OCI-LY3 (cell line): Measurements from ENCODE around the gene ZFYVE28.

Experiments
- H2AFZ ChIP-seq: fragments of 200-600, 300-600 bp; shearing (Covaris generic); 2 replicates; pipeline ENCODE4 v1.6.0; 2014; ENCODE audit warnings: antibody characterized with exemption, low read depth, low read length
- H3K27ac ChIP-seq: fragments of 200-600, 300-600 bp; sonication (generic); 2 replicates; pipeline ENCODE4 v1.5.1; 2014; ENCODE audit warnings: mild to moderate bottlenecking, low read length, moderate library complexity, mixed read lengths
- H3K27me3 ChIP-seq: fragments of 200-600, 300-600 bp; sonication (generic); 2 replicates; pipeline ENCODE4 v1.6.1; 2014; ENCODE audit warnings: low read depth, low read length, mixed read lengths
- H3K36me3 ChIP-seq: fragments of 200-600, 300-600 bp; sonication (generic); replicated peaks from 2 replicates; pipeline ENCODE3; 2014; ENCODE audit warnings: low read depth, low read length, mixed read lengths
- H3K4me1 ChIP-seq: fragments of 300-600, 200-600 bp; sonication (generic); 2 replicates; pipeline ENCODE4 v1.6.1; 2014; ENCODE audit warnings: low read length, mixed read lengths
- H3K4me2 ChIP-seq: fragments of 200-600, 300-600 bp; sonication (generic); 2 replicates; pipeline ENCODE4 v1.6.1; 2014; ENCODE audit warnings: low read length, mixed read lengths
- H3K4me3 ChIP-seq: fragments of 300-600, 200-600 bp; sonication (generic); 2 replicates; pipeline ENCODE4 v1.5.1; 2014; ENCODE audit warnings: antibody characterized with exemption, mild to moderate bottlenecking, low read length, moderate library complexity
- H3K79me2 ChIP-seq: fragments of 300-600, 200-600 bp; shearing (Covaris generic); 2 replicates; pipeline ENCODE4 v1.6.1; 2014; ENCODE audit warnings: mild to moderate bottlenecking, low read length, mixed read lengths
- H3K9ac ChIP-seq: fragments of 300-600, 200-600 bp; shearing (Covaris generic); 2 replicates; pipeline ENCODE4 v1.6.0; 2014; ENCODE audit warnings: mild to moderate bottlenecking, low read length, moderate library complexity
- H3K9me3 ChIP-seq: fragments of 200-600, 300-600 bp; shearing (Covaris generic); 2 replicates; pipeline ENCODE4 v1.6.1; 2014; ENCODE audit warnings: low read length, mixed read lengths; ENCODE audit not compliant: insufficient read depth
- H4K20me1 ChIP-seq: fragments of 200-600, 300-600 bp; sonication (generic); 2 replicates; pipeline ENCODE4 v1.6.1; 2016; ENCODE audit warnings: low read length, mixed read lengths; ENCODE audit not compliant: insufficient read depth
- CTCF ChIP-seq: fragments of 200-600, 300-600 bp; sonication (generic); IDR thresholded peaks from 2 replicates; pipeline ENCODE4 v1.5.1; 2014; ENCODE audit warnings: antibody characterized with exemption, low read length, low read depth
- EZH2phosphoT487 ChIP-seq: fragments of 200-600 bp; shearing (Covaris generic); IDR thresholded peaks from 2 replicates; pipeline ENCODE4 v1.6.1; 2018; ENCODE audit warnings: antibody characterized with exemption, mixed run types, low read depth

Gene ZFYVE28

DNA sequence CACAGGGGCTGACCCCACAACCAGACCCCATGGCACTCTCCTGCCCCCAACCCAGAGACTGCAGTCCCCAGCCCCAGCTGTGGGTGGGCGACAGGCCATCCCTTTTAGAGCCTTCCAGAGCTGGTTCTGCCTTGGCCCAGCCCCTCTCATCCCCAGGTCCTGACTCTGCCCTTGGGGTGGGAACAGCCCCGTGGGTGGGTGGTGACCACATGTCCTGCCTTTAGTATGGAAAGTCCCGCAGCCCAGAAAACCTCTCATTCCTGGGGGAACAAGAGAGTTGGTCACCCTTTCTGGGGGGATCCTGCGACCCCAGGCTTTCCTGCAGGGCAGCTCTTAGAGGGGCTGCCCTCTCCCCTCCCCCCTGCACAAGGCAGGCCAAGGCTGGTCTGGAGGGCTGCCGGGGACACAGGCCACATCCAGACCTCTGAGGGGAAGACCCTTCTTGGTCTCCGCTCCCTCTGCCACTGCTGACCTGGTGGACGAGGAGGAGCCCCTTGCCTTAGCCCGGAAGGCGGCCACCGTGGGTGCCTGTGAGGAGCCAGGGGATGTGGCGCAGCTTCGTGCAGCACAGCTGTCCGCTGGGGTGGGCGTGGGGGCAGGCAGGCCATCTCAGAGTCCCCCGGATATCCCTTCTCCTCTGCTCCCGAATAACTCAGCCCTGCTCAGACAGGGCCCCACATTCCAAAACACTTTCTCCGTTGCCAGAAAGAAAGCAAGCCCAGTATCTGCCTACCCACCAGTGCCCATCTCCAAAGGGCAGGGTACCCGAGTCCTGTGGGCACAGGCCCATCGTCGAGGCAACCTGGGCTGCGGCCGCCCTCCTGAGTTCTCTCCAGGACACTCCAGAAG, 149.9 kb downstream of the ZFYVE28 start:
- Histone ChIP-seq H3K4me2 (no peak overlapping the region), H3K4me1 (no peaks in the 10 kb centered on the region), H3K27ac (no peak overlapping the region), H4K20me1 (no peaks in the 10 kb centered on the region), H3K79me2 (no peaks in the 10 kb centered on the region), H3K9ac (no peak overlapping the region), H3K4me3 (no peak overlapping the region), H2AFZ (no peak overlapping the region), H3K36me3 (no peaks in the 10 kb centered on the region), H3K9me3 (no peaks in the 10 kb centered on the region), H3K27me3 (no peaks in the 10 kb centered on the region)
- TF ChIP-seq CTCF (no peak), EZH2phosphoT487 (no peak)

DNA sequence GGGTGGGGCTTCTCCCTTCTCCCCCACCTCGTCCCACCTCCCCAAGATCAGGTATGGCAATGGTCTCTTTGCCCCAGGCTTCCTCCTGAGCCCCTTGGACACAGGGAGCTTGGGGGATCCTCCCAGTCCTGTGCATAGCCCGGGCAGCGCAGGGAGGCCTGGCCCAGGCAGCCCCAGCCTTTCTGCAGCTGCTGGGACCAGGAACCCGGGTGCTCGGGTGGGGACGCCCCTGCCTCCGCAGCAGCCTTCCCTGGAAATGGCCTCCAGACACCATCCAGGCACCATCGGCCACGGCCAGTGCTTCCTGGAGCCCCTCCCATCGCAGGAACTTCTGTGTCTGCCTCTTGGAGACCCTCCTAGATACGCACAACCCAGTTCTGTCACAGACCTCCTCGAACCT, 150.6 kb downstream of the ZFYVE28 start:
- Histone ChIP-seq H4K20me1 (no peaks in the 10 kb centered on the region), H2AFZ (no peak overlapping the region), H3K9me3 (no peaks in the 10 kb centered on the region), H3K9ac (no peak overlapping the region), H3K4me2 (no peak overlapping the region), H3K4me3 (no peak overlapping the region), H3K27me3 (no peaks in the 10 kb centered on the region), H3K4me1 (no peaks in the 10 kb centered on the region), H3K27ac (no peak overlapping the region), H3K36me3 (no peaks in the 10 kb centered on the region), H3K79me2 (no peaks in the 10 kb centered on the region)
- no peak for TF ChIP-seq CTCF
- no peak for TF ChIP-seq EZH2phosphoT487

GRCh38 chr4:2267320-2267811, 151.1 kb downstream of the ZFYVE28 start:
- Histone ChIP-seq H3K36me3 (no peaks in the 10 kb centered on the region), H3K9ac (no peak overlapping the region), H3K27me3 (no peaks in the 10 kb centered on the region), H3K9me3 (no peaks in the 10 kb centered on the region), H3K79me2 (no peaks in the 10 kb centered on the region), H3K27ac (no peak overlapping the region), H4K20me1 (no peaks in the 10 kb centered on the region), H3K4me1 (no peaks in the 10 kb centered on the region), H3K4me3 (no peak overlapping the region), H2AFZ (no peak overlapping the region), H3K4me2 (no peak overlapping the region)
- TF ChIP-seq CTCF (no peak), EZH2phosphoT487 (no peak)

- Histone ChIP-seq H3K9ac (no peak overlapping the region), H4K20me1 (no peaks in the 10 kb centered on the region), H3K4me3 (no peak overlapping the region), H3K79me2 (no peaks in the 10 kb centered on the region), H3K36me3 (no peaks in the 10 kb centered on the region), H2AFZ (no peak overlapping the region), H3K27ac (no peak overlapping the region), H3K27me3 (no peaks in the 10 kb centered on the region), H3K4me1 (no peaks in the 10 kb centered on the region), H3K4me2 (no peak overlapping the region), H3K9me3 (no peaks in the 10 kb centered on the region)
- TF ChIP-seq EZH2phosphoT487 (no peak), CTCF (no peak)
Observed at GRCh38 chr4:2266821-2267220, 151.6 kb downstream of the ZFYVE28 start.
